Left colon (tissue), 2 donors: ENCODE results near the gene ZNF823. TPM values are rescaled to one million over a fixed set of nuclear protein-coding genes. Genes with fewer than 3 reads are reported as not detected.
"Not testable (repeated sequence)": the region's sequence is repeated elsewhere in the genome, so short reads cannot be mapped to it uniquely, and the experiment has no call there.

Experiments used
- ATAC-seq: fragments of 200-7000 bp; cut with Tn5 transposase; one replicate; pipeline ENCODE4 v1.9.1; 2020; ENCODE audit warnings: mild to moderate bottlenecking, moderate library complexity
- DNase-seq, 2 donors: peaks; one replicate each; pipeline ENCODE4 v3.0.0-alpha.2; 2020
- intact Hi-C, 2 donors: fragments of 100-400 bp; cut with DNase I in 1 of 2; cut with micrococcal nuclease in 1 of 2; formaldehyde crosslinking; loops; one replicate each; pipeline versions ENCODE4 v1.11.2 to v1.14.0; 2022; cut with DNase I, micrococcal nuclease
- total RNA-seq, 2 donors: library from RNA; stranded (reverse); fragmentation: NEBNext Ultra II Directional; extraction: Animal tissue kit (Norgen Biotek cat#: 25700); gene quantifications; one replicate each; pipeline ENCODE4 v1.2.1, GENCODE V29; 2021
- donor health status: DM: no; HTN: no; CAD: no.
- donor health status: DM: yes; HTN: yes; CAD: no.

ZNF823 gene
- total RNA-seq, 2 donors from 2014 or later = 13.6 to 16.1 TPM

DNA sequence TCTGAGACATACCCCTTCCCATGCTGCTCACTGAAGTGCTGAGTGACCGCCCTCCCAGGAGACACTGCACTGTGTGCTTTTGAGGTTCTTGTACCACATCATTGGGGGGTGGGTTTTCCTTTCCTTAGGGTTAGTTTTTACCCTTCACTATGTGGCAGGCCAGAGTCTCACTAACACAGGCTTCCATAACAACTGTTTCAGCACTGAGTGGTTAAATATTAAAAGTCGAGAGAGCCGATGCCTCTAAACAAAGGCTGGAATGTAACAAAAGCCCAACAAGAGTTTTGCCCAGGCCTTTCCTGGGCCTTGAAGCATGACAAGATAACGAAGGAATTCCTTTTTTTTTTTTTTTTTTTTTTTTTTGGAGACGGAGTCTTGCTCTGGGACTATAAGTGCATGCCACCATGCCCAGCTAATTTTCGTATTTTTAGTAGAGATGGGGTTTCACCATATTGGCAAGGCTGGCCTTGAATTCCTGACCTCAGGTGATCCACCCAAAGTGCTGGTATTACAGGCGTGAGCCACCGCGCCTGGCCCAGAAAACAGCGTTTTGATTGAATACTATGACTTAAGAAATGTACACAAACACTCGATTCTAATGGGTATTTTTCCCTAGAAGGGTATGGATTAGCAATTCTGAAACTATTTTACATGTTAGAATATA lies 46.5 kb downstream of the ZNF823 start:
- intact Hi-C loops = no loop called here
- ATAC-seq (no peak), DNase-seq (no peak)

DNA sequence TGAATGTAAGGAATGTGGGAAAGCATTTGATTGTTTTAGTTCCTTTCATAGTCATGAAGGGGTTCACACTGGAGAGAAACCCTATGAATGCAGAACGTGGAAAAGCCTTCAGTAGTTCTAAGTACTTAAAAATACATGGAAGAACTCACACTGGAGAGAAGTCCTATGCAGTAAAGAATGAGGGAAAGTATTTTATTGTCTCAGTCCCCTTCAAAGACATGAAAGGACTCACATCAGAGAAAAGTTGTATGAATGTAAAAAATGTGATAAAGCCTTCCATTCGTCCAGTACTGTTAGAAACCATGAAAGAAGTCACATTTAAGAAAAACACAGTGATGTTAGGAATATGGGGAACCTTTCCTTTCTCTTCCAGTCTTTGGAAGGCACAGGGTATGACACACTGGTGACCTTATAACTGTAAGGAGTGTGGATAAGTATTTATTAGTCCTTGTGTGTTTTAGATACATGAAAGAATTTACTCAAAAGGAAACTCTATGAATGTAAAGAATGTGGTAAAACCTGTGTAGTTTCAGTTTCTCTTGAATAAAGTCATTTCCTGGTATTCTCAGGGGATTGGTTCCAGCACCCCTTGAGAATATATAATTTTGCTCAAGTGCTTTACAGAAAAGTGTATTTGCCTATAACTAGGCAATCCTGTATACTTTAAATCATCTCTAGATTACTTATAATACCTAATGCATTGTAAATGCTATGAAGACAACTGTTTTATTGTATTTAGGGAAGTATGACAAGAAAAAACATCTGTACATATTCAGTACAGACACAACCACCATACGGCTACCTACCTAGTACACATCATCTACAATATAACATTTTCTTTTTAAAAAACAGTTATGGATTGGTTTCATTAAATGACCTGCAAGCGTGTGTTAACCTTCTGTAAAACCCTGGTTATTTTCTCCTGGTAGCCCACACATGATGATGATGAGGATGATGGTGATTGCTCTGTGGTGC lies 52.8 kb downstream of the ZNF823 start:
- intact Hi-C loops = no loop called here
- DNase-seq = no peak
- no peak for ATAC-seq

DNA sequence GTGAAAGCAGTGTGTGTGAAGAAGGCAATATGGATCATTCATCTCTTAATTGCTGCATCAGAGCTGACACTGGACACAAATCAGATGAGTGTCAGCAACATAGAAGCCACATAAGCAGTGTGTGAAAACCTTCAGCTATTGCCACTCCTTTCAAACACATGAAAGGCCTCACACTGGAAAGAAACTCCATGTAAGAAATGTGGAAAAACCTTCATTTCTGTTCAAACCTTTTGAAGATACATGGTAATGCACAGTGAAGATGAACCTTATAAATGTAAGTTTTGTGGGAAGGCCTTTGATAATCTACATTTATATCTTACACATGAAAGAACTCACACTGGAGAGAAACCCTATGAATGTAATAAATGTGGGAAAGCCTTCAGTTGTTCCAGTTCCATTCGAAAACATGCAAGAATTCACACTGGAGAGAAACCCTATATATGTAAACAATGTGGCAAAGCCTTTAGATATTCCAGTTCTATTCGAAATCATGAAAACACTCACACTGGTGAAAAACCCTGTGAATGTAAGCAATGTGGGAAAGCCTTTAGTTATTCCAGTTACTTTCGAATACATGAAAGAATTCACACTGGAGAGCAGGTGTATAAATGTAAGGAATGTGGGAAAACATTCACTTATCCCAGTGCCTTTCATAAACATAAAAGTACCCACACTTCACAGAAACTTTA lies 53.6 kb downstream of the ZNF823 start:
- ATAC-seq = no peak
- no peak for DNase-seq

DNA sequence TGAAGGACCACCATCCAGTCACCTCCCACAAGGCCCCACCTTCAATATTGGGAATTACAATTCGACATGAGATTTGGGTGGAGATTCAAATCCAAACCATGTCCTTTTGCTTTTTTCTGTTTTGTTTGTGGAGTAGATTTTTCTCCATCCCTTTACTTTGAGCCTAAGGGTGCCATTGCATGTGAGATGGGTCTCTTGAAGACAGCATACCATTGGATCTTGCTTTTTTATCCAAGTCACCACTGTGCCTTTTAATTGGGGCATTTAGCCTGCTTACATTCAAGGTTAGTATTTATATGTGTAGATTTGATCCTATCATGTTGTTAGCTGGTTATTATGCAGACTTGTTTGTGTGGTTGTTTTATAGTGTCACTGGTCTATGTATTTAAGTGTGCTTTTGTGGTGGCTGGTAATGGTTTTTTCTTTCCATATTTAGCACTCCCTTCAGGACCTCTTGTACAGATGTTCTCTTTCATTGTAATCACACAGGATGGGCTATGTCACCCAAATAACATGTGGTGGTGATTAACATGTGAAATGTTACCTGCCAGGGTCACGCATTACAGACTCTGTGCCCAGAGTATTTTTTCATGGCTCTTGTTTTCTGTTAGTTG lies 58.0 kb downstream of the ZNF823 start:
- ATAC-seq (no peak), DNase-seq (no peak)
- intact Hi-C loops = no loop called here

More for the DNA sequence above, 53.6 kb downstream of the ZNF823 start:
- intact Hi-C loops = no loop called here

DNA sequence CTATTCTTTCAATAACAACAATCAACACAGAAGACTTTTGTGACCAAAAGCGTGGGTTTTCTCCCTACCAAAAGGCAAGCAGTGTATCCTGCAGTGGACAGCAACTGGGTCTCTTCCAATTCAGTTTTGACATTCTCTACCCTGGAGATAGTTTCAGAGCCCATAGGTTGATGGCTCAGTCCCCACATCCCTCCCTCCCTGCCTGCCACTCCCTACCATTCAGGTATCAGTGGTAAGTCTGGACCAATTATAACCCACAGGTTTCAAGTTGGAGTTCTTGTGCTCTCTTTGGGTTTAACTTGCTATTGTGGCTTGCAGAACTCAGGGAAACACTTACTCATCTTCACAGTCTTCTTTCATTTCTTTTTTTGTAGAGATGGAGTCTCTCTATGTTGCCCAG lies 60.2 kb downstream of the ZNF823 start:
- DNase-seq (no peak), ATAC-seq (no peak)
- intact Hi-C loops = no loop called here

DNA sequence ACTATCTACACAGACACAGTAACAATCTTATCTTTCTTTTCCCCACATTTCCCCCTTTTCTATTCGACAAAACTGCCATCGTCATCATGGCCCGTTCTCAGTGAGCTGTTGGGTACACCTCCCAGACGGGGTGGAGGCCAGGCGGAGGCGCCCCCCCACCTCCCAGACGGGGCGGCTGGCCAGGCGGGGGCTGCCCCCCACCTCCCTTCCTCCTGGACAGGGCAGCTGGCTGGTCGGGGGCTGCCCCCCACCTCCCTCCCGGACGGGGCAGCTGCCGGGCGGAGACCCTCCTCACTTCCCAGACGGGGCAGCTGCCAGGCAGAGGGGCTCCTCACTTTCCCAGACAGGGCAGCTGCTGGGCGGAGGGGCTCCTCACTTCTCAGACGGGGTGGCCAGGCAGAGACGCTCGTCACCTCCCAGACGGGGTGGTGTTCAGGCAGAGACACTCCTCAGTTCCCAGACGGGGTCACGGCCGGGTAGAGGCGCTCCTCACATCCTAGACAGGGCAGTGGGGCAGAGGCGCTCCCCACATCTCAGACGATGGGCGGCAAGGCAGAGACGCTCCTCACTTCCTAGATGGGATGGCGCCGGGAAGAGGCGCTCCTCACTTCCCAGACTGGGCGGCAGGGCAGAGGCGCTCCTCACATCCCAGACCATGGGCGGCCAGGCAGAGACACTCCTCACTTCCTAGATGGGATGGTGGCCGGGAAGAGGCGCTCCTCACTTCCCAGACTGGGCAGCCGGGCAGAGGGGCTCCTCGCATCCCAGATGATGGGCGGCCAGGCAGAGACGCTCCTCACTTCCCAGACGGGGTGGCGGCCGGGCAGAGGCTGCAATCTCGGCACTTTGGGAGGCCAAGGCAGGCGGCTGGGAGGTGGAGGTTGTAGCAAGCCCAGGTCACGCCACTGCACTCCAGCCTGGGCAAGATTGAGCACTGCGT lies 61.8 kb downstream of the ZNF823 start:
- intact Hi-C loops, DNase-seq: not testable (repeated sequence)

DNA sequence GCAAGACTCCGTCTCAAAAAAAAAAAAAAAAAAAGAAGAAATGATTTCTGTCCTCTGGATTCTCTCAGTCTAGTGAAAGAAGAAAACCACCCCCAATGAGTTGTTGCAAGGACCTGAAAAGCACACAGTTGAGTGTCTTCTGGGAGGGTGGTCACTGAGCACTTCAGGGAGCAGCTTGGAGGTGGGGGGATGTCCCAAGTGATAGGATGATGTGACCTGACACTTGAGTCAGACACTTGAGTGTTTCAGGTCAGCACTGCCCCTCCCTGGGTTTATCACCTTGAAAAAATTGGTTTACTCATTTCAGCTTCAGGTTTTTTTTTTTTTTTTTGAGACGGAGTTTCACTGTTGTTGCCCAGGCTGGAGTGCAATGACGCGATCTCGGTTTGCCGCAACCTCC lies 63.2 kb downstream of the ZNF823 start:
- intact Hi-C loops = no loop called here
- ATAC-seq = no peak
- no peak for DNase-seq

More for the DNA sequence above, 61.8 kb downstream of the ZNF823 start:
- ATAC-seq = not testable (repeated sequence)

DNA sequence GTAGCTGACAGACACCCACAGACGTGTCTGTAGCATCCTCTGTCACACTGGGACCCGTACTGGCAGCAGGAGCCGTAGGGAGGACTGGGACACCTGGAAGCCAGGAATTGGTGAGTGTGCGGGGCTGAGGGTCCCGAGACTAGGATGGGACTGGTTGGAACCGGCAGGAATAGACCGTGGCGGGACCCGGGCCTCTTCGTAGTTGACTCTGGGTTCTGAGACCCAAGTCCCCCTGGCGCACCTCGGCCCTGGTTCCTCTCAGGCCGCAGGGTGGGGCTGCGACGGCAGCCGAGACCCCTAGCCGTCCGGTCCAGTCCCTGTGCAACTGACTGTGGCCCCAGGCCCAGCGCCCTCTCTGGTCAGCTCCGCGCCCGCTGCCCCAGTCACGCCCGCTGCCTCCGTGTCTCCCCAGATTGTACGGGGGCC lies 64.7 kb downstream of the ZNF823 start:
- ATAC-seq (peak; percentile 45), DNase-seq (no peak)
- intact Hi-C loops = no loop called here

DNA sequence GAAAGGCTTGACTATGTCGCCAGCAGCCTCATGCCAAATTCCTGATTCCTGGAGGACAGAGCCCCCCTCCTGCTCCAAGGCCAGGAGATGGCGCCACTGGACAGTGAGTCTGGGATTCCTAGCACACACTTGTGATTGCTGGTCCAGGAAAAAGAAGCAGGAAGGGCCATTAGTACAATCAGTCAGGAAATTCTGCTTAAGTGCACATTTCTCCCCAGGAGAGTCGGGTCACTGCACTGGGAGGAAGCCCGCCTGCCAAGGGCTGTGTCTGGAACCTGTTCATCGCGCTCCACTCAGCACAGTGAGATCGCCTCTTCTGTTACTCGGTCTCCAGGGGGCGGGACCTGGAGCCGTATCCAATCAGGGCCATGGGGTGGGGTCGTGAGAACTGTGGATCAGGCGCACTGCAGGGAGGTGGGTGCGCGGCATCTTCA lies 65.1 kb downstream of the ZNF823 start:
- intact Hi-C loops = no loop called here
- peak; percentile 65 to 81 for DNase-seq
- peak; percentile 94 for ATAC-seq

Other genes starting within 250 kb of the ZNF823 start
- gene ZNF653, start 233.1 kb downstream of the ZNF823 start, total RNA-seq = 10 to 100 TPM in 1 of 2 donors, 1 to 10 TPM in 1; 7.5 to 10.4 TPM
- 10 to 100 TPM; 52.8 to 64.5 TPM for gene ECSIT, start 209.8 kb downstream of the ZNF823 start, total RNA-seq
- 100 to 1,000 TPM in 1 of 2 donors, 1 to 10 TPM in 1; 6.9 to 254 TPM for gene CNN1, start 200.1 kb downstream of the ZNF823 start, total RNA-seq
- 10 to 100 TPM; 34.6 to 39.0 TPM for gene ELOF1, start 179.7 kb downstream of the ZNF823 start, total RNA-seq
- gene ACP5, start 161.3 kb downstream of the ZNF823 start, total RNA-seq = 10 to 100 TPM; 22.6 to 26.8 TPM
- gene ZNF627, start 141.5 kb downstream of the ZNF823 start, total RNA-seq = 1 to 10 TPM; 8.5 to 9.2 TPM
- 1 to 10 TPM; 3.5 to 4.8 TPM for gene ZNF441, start 28.1 kb upstream of the ZNF823 start, total RNA-seq
- 1 to 10 TPM; 2.7 to 3.5 TPM for gene ZNF491, start 59.6 kb upstream of the ZNF823 start, total RNA-seq
- 10 to 100 TPM; 32.6 to 40.8 TPM for gene ZNF440, start 75.3 kb upstream of the ZNF823 start, total RNA-seq
- gene ZNF439, start 109.8 kb upstream of the ZNF823 start, total RNA-seq = 10 to 100 TPM in 1 of 2 donors, 1 to 10 TPM in 1; 9.6 to 10.9 TPM
- 10 to 100 TPM; 17.3 to 26.5 TPM for gene ZNF69, start 148.8 kb upstream of the ZNF823 start, total RNA-seq
- gene ZNF700, start 186.2 kb upstream of the ZNF823 start, total RNA-seq = 10 to 100 TPM; 16.4 to 20.0 TPM
- 1 to 10 TPM; 6.0 to 7.8 TPM for gene ZNF763, start 226.1 kb upstream of the ZNF823 start, total RNA-seq